ENCODE measurements around the gene GLIPR1.

GLIPR1 gene

GRCh38 chr12:75477137-75477536 is 3.4 kb upstream of the GLIPR1 start:
- H3K4me3 ChIP-seq (ENCODE audit: low read depth, low read length), result no peak overlapping the region
- TF ChIP-seq, protein P1, sequence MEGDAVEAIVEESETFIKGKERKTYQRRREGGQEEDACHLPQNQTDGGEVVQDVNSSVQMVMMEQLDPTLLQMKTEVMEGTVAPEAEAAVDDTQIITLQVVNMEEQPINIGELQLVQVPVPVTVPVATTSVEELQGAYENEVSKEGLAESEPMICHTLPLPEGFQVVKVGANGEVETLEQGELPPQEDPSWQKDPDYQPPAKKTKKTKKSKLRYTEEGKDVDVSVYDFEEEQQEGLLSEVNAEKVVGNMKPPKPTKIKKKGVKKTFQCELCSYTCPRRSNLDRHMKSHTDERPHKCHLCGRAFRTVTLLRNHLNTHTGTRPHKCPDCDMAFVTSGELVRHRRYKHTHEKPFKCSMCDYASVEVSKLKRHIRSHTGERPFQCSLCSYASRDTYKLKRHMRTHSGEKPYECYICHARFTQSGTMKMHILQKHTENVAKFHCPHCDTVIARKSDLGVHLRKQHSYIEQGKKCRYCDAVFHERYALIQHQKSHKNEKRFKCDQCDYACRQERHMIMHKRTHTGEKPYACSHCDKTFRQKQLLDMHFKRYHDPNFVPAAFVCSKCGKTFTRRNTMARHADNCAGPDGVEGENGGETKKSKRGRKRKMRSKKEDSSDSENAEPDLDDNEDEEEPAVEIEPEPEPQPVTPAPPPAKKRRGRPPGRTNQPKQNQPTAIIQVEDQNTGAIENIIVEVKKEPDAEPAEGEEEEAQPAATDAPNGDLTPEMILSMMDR (IDR thresholded peaks at IDR 0.05; ENCODE audit: low read depth, low read length), result no peak

DNA sequence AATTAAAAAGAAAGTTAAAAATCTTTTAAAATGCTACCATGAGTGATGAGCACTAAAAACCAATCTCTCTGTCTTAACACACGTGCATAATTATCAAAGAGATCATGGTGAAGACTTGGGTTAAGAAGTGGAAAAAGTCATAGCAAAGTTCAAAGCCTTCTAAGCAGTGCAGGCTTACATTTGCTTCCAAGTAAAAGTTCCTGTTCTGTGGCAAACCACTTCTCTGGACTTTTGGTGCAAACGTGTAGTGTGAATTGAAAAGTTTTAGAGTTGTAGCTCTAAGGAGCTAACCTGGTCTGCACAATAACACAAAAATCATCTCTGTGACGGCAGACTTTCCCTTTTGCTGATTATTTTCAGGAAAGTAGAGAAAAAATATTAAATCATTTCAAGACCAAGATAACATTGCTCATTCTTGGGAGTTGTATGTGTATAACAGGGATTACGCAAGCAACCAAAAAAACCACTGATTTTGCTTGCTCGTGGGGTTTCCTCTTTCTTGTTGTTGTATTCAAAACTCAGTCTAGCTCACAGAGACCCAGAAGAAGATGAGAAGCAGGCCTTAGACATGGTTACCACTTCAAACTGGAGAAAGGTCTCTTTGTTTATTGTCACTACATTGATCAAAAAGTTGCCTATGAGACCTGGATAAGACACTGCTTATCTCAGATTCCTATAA is 2.3 kb upstream of the GLIPR1 start:
- no peak overlapping the region for H3K4me3 ChIP-seq (ENCODE audit: low read depth, low read length)
- TF ChIP-seq, protein P1 (IDR thresholded peaks at IDR 0.05; ENCODE audit: low read depth, low read length), result no peak

- H3K4me3 ChIP-seq (ENCODE audit: low read depth, low read length), result peak overlapping the region; percentile 80
- TF ChIP-seq, protein P1 (IDR thresholded peaks at IDR 0.05; ENCODE audit: low read depth, low read length), result no peak
Observed at GRCh38 chr12:75479963-75480461, 543 bp upstream of the GLIPR1 start.

GRCh38 chr12:75481013-75481705 is 604 bp downstream of the GLIPR1 start:
- H3K4me3 ChIP-seq (ENCODE audit: low read depth, low read length), result peak overlapping the region; percentile 80
- TF ChIP-seq, protein P1 (IDR thresholded peaks at IDR 0.05; ENCODE audit: low read depth, low read length), result no peak

DNA sequence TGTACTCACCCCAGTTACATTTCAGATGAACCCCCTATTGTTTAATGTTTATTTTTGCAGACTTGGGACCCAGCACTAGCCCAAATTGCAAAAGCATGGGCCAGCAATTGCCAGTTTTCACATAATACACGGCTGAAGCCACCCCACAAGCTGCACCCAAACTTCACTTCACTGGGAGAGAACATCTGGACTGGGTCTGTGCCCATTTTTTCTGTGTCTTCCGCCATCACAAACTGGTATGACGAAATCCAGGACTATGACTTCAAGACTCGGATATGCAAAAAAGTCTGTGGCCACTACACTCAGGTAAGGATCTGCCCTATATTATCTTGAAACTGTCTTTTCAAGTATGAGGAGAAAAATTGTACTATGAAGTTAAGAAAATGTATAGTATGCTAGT is 1.2 kb downstream of the GLIPR1 start:
- peak overlapping the region; percentile 80 for H3K4me3 ChIP-seq (ENCODE audit: low read depth, low read length)
- TF ChIP-seq, protein P1 (IDR thresholded peaks at IDR 0.05; ENCODE audit: low read depth, low read length), result no peak

- TF ChIP-seq, protein P1 (IDR thresholded peaks at IDR 0.05; ENCODE audit: low read depth, low read length), result no peak
- peak overlapping the region; percentile 80 for H3K4me3 ChIP-seq (ENCODE audit: low read depth, low read length)
Observed at GRCh38 chr12:75482646-75483045, 2.1 kb downstream of the GLIPR1 start.

- peak overlapping the region; percentile 80 for H3K4me3 ChIP-seq (ENCODE audit: low read depth, low read length)
- TF ChIP-seq, protein P1 (IDR thresholded peaks at IDR 0.05; ENCODE audit: low read depth, low read length), result no peak
Observed at GRCh38 chr12:75483431-75483830, 2.9 kb downstream of the GLIPR1 start.

GRCh38 chr12:75484450-75484849 is 3.9 kb downstream of the GLIPR1 start:
- H3K4me3 ChIP-seq (ENCODE audit: low read depth, low read length), result peak overlapping the region; percentile 80; the same call in 1 of the 2 replicates
